Neuron (in vitro differentiated cells): Measurements from ENCODE around the gene DBI.
"Not testable (repeated sequence)": the region's sequence is repeated elsewhere in the genome, so short reads cannot be mapped to it uniquely, and the experiment has no call there.

ENCODE experiments used
- H2AFZ ChIP-seq: one replicate; pipeline ENCODE4 v1.6.1; 2013; ENCODE audit warnings: low read depth, mild to moderate bottlenecking, inconsistent platforms, low read length, moderate library complexity
- H3K27me3 ChIP-seq: one replicate; pipeline ENCODE4 v1.6.1; 2013; ENCODE audit warnings: low read length; ENCODE audit not compliant: insufficient read depth
- H3K36me3 ChIP-seq: one replicate; pipeline ENCODE4 v1.6.1; 2013; ENCODE audit warnings: low read length; ENCODE audit not compliant: insufficient read depth
- H3K4me1 ChIP-seq: one replicate; pipeline ENCODE4 v1.6.1; 2013; ENCODE audit warnings: low read length; ENCODE audit not compliant: insufficient read depth
- H3K4me3 ChIP-seq: 2 replicates; pipeline ENCODE4 v1.5.1; 2013; ENCODE audit warnings: mild to moderate bottlenecking, low read length, moderate library complexity
- H3K9me3 ChIP-seq: one replicate; pipeline ENCODE4 v1.6.1; 2013; ENCODE audit warnings: low read length

Gene DBI

DNA sequence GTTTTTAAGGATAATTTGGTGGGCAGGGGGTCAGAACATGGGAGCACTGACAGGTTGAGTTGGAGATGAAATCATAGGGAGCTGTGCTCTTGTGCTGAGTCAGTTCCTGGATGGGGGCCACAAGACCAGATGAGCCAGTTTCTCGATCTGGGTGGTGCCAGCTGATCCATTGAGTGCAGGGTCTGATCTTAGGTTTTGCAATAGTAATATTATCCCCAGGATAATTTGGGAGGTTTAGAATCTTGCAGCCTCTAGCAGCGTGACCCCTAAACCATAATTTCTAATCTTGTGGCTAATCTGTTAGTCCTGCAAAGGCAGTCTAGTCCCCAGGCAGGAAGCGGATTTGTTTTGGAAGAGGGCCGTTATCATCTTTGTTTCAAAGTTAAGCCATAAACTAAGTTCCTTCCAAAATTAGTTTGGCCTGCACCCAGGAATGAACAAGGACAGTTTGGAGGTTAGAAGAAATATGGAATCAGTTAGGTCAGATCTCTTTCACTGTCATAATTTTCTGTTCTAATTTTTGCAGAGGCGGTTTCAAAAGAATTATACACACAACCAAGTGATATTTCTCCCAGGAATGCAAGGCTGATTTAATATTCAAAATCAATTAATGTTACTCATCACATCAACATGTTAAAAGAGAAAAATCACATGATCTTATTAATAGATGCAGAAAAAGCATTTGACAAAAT lies 23.0 kb downstream of the DBI start:
- Histone ChIP-seq H2AFZ (no peak overlapping the region), H3K4me3 (no peak overlapping the region), H3K36me3 (no peaks in the 10 kb centered on the region), H3K4me1 (no peaks in the 10 kb centered on the region), H3K9me3 (no peaks in the 10 kb centered on the region), H3K27me3 (peaks cover 4% of the 10 kb centered on the region)

GRCh38 chr2:119393971-119394748 lies 27.4 kb downstream of the DBI start:
- Histone ChIP-seq H2AFZ (no peak overlapping the region), H3K4me1 (no peaks in the 10 kb centered on the region), H3K4me3 (no peak overlapping the region), H3K27me3 (no peaks in the 10 kb centered on the region), H3K36me3 (no peaks in the 10 kb centered on the region), H3K9me3 (no peaks in the 10 kb centered on the region)

GRCh38 chr2:119397196-119397595 lies 30.4 kb downstream of the DBI start:
- no peaks in the 10 kb centered on the region for H3K27me3 ChIP-seq
- no peak overlapping the region for H3K4me3 ChIP-seq
- H3K4me1 ChIP-seq: no peaks in the 10 kb centered on the region
- H3K36me3 ChIP-seq: no peaks in the 10 kb centered on the region
- H3K9me3 ChIP-seq: no peaks in the 10 kb centered on the region
- no peak overlapping the region for H2AFZ ChIP-seq

- H2AFZ ChIP-seq: no peak overlapping the region
- H3K4me1 ChIP-seq: no peaks in the 10 kb centered on the region
- H3K27me3 ChIP-seq: no peaks in the 10 kb centered on the region
- no peaks in the 10 kb centered on the region for H3K9me3 ChIP-seq
- H3K36me3 ChIP-seq: no peaks in the 10 kb centered on the region
- no peak overlapping the region for H3K4me3 ChIP-seq
Observed at GRCh38 chr2:119402106-119402505, 35.3 kb downstream of the DBI start.

- H3K36me3 ChIP-seq: no peaks in the 10 kb centered on the region
Observed at GRCh38 chr2:119402645-119403560, 36.1 kb downstream of the DBI start.

GRCh38 chr2:119403618-119404017 lies 36.8 kb downstream of the DBI start:
- H3K27me3 ChIP-seq, H3K4me1 ChIP-seq, H3K9me3 ChIP-seq, H3K36me3 ChIP-seq, H2AFZ ChIP-seq, H3K4me3 ChIP-seq: not testable (repeated sequence)

More at GRCh38 chr2:119402645-119403560, 36.1 kb downstream of the DBI start:
- H3K4me3 ChIP-seq: no peak overlapping the region
- no peaks in the 10 kb centered on the region for H3K9me3 ChIP-seq
- H3K4me1 ChIP-seq: no peaks in the 10 kb centered on the region
- no peak overlapping the region for H2AFZ ChIP-seq
- no peaks in the 10 kb centered on the region for H3K27me3 ChIP-seq

DNA sequence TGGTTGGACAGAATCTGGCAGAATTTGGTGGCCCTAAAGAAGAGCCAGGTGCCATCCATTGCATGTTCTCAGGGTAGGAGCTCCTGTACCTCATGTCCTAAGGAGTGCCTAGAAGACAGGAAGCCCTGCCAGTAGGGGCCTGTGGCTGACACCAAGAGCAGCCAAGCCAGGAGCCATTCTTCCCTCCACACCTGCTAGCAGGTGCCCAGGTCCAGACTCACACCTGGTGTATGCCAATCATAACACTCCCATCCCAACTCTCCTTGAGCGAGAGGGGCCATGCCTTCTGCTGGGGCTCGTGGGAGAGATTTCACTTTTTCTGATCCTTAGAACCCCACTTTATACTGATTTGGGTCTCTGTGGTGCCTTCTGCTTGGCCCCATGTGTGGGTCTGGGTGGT lies 38.4 kb downstream of the DBI start:
- H3K36me3 ChIP-seq: no peaks in the 10 kb centered on the region
- no peak overlapping the region for H3K4me3 ChIP-seq
- H3K4me1 ChIP-seq: no peaks in the 10 kb centered on the region
- H2AFZ ChIP-seq: no peak overlapping the region
- no peaks in the 10 kb centered on the region for H3K9me3 ChIP-seq
- no peaks in the 10 kb centered on the region for H3K27me3 ChIP-seq

GRCh38 chr2:119407430-119408220 lies 40.8 kb downstream of the DBI start:
- no peaks in the 10 kb centered on the region for H3K36me3 ChIP-seq
- no peaks in the 10 kb centered on the region for H3K4me1 ChIP-seq
- H2AFZ ChIP-seq: no peak overlapping the region
- no peak overlapping the region for H3K4me3 ChIP-seq
- H3K9me3 ChIP-seq: no peaks in the 10 kb centered on the region
- H3K27me3 ChIP-seq: no peaks in the 10 kb centered on the region

DNA sequence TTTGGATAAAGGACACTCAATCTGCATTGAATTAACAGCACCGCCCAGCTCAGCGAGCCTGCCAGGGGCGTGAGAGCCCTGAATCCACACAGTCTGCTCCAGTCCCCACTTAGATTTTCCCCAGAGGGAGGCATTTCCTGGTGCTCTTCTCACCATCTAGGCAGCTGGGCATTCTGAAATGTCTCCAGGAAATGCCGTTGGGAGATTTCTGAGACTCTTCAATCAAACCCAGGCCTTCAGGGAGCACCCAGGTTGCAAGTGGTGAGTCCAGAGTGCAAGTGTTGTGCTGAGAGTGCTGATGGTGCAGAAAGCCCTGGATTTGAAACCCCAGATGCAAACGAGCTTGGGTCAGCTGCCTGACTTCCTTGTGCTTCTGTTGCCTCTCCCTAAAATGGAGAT lies 41.4 kb downstream of the DBI start:
- H3K4me3 ChIP-seq: no peak overlapping the region
- H2AFZ ChIP-seq: no peak overlapping the region
- H3K27me3 ChIP-seq: no peaks in the 10 kb centered on the region
- no peaks in the 10 kb centered on the region for H3K36me3 ChIP-seq
- no peaks in the 10 kb centered on the region for H3K9me3 ChIP-seq
- no peaks in the 10 kb centered on the region for H3K4me1 ChIP-seq

GRCh38 chr2:119409506-119409905 lies 42.7 kb downstream of the DBI start:
- H3K4me3 ChIP-seq: no peak overlapping the region
- H3K27me3 ChIP-seq: no peaks in the 10 kb centered on the region
- no peaks in the 10 kb centered on the region for H3K36me3 ChIP-seq
- H3K4me1 ChIP-seq: peaks cover 10% of the 10 kb centered on the region
- H2AFZ ChIP-seq: no peak overlapping the region
- H3K9me3 ChIP-seq: no peaks in the 10 kb centered on the region

DNA sequence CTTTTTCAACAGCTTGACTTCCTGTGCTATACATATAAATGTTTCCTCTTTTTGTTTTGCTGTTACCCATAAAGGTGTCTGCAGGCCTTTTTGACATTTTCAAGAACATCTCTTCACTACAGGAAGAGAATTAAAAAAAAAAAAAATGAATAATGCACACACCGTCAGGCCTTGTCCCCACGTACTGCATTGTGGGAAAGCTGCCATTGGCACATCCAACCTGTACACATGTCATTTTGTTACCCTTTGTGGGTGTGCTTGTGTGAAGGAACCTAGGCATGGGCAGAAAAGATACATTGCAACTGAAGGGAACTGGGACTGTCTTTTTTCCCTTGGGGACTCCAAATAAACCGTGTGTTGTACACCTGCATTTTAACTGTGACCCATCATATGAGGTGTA lies 48.1 kb downstream of the DBI start:
- no peaks in the 10 kb centered on the region for H3K9me3 ChIP-seq
- no peaks in the 10 kb centered on the region for H3K27me3 ChIP-seq
- H3K4me1 ChIP-seq: peaks cover 10% of the 10 kb centered on the region
- no peak overlapping the region for H3K4me3 ChIP-seq
- H3K36me3 ChIP-seq: no peaks in the 10 kb centered on the region
- H2AFZ ChIP-seq: no peak overlapping the region

DNA sequence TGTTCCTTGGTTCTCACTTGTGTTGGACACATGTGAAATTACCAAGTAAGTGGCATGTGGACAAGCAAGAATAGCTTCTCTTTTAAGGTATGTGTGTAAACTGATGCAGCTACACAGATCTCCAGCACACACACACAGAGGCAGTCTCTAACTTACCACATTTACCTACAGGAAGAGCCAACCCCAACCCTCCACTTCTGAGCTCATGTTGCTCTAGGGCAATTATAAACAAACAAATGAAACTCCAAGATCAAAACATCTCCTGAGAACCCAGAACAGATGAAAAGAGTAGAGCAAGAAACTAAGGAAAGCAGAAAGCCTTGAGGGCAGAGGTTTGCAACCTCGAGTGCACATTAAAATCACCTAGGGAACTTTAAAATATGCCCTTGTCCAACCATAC lies 48.9 kb downstream of the DBI start:
- Histone ChIP-seq H2AFZ (no peak overlapping the region), H3K4me1 (peaks cover 10% of the 10 kb centered on the region), H3K36me3 (no peaks in the 10 kb centered on the region), H3K27me3 (no peaks in the 10 kb centered on the region), H3K4me3 (no peak overlapping the region), H3K9me3 (no peaks in the 10 kb centered on the region)
